Measurements from ENCODE around the gene ADCYAP1R1.

ADCYAP1R1 gene

DNA sequence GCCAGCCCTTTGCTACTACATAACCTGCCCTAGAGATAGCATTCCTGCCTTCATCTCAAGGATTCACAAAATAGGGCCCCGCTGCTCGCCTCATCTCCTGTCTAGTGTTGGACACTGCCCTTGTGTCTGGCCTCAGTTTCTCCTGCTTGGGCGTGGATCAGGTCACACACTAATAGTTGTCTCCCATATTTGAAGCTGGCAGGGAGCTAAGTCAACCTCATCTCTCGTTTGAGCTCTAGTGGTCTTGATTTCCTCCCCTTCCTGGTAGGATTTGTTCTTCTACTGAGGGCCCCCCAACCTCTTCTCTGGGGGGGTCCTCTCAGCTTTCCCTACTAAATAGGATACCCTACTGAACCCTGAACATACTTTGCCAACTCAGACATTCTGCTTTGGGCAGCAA lies 42.2 kb downstream of the ADCYAP1R1 start:
- TF ChIP-seq EGR1 (IDR thresholded peaks at IDR 0.05) = no peak
- no peak for TF ChIP-seq TAF1 (IDR thresholded peaks at IDR 0.05; ENCODE audit: low read depth)
- TF ChIP-seq, protein P1, sequence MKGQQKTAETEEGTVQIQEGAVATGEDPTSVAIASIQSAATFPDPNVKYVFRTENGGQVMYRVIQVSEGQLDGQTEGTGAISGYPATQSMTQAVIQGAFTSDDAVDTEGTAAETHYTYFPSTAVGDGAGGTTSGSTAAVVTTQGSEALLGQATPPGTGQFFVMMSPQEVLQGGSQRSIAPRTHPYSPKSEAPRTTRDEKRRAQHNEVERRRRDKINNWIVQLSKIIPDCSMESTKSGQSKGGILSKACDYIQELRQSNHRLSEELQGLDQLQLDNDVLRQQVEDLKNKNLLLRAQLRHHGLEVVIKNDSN (IDR thresholded peaks at IDR 0.05) = no peak
- TF ChIP-seq, protein P2, sequence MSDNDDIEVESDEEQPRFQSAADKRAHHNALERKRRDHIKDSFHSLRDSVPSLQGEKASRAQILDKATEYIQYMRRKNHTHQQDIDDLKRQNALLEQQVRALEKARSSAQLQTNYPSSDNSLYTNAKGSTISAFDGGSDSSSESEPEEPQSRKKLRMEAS (IDR thresholded peaks at IDR 0.05) = no peak
- TF ChIP-seq ZBTB7A (IDR thresholded peaks at IDR 0.05; ENCODE audit: low read depth) = no peak
- TF ChIP-seq CEBPB (IDR thresholded peaks at IDR 0.05) = no peak
- TF ChIP-seq, protein P3, sequence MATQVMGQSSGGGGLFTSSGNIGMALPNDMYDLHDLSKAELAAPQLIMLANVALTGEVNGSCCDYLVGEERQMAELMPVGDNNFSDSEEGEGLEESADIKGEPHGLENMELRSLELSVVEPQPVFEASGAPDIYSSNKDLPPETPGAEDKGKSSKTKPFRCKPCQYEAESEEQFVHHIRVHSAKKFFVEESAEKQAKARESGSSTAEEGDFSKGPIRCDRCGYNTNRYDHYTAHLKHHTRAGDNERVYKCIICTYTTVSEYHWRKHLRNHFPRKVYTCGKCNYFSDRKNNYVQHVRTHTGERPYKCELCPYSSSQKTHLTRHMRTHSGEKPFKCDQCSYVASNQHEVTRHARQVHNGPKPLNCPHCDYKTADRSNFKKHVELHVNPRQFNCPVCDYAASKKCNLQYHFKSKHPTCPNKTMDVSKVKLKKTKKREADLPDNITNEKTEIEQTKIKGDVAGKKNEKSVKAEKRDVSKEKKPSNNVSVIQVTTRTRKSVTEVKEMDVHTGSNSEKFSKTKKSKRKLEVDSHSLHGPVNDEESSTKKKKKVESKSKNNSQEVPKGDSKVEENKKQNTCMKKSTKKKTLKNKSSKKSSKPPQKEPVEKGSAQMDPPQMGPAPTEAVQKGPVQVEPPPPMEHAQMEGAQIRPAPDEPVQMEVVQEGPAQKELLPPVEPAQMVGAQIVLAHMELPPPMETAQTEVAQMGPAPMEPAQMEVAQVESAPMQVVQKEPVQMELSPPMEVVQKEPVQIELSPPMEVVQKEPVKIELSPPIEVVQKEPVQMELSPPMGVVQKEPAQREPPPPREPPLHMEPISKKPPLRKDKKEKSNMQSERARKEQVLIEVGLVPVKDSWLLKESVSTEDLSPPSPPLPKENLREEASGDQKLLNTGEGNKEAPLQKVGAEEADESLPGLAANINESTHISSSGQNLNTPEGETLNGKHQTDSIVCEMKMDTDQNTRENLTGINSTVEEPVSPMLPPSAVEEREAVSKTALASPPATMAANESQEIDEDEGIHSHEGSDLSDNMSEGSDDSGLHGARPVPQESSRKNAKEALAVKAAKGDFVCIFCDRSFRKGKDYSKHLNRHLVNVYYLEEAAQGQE (IDR thresholded peaks at IDR 0.05; ENCODE audit: low read depth) = no peak
- TF ChIP-seq EP300 (IDR thresholded peaks at IDR 0.05; ENCODE audit: borderline replicate concordance) = no peak
- no peak for TF ChIP-seq NFIC (IDR thresholded peaks at IDR 0.05)
- no peak for TF ChIP-seq YY1 (IDR thresholded peaks at IDR 0.05; ENCODE audit: low read depth)
- TF ChIP-seq CREB1 (IDR thresholded peaks at IDR 0.05; ENCODE audit: low read depth) = no peak
- TF ChIP-seq TEAD4 (IDR thresholded peaks at IDR 0.05) = no peak
- no peak for TF ChIP-seq TCF12 (IDR thresholded peaks at IDR 0.05; ENCODE audit: low read depth)

DNA sequence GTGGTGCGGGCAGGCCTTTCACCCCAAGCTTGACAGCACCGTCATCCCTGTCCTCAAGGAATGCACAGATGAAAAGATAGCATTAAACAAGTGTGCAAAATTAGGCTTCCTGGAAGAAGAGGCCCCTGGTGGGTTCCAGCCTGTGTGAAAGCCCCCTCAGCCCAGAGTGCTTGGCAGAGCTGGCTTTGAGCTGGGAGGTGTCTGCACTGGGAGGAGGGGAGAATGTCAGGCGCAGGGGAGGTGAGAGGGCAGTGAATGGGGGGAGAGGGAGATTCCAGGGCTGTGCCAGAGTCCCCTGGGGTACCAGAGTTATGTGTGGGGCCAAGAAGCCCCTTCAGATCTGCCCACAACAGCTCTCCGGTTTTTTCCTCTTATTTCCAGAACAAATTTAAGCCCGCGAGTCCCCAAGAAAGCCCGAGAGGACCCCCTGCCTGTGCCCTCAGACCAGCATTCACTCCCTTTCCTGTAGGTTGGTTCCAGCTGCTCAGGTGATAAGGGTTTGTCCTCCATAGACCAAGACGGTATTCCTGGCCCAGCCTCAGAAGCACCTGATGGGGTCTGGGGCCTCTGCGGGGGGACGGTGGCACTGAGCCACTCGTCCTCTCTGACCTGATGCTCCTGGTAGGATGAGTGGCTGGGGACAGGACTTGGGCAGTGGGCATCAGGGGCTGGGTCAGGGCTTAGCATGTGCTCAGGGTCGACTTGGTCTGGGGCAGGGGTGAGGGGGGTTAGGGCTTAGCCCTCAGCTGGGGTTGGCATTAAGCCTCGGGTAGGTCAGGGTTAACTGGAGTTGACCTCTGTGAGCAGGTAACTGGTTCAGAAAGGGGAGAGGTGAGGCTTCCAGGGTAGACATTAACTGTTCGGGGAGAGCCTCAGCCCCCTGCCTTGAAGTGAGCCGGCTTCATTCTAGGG lies 43.4 kb downstream of the ADCYAP1R1 start:
- TF ChIP-seq ZBTB7A (IDR thresholded peaks at IDR 0.05; ENCODE audit: low read depth) (no peak), RAD21 (IDR thresholded peaks at IDR 0.05; ENCODE audit: low read depth) (no peak), NFIC (IDR thresholded peaks at IDR 0.05) (no peak), TCF12 (IDR thresholded peaks at IDR 0.05; ENCODE audit: low read depth) (no peak), YY1 (IDR thresholded peaks at IDR 0.05; ENCODE audit: low read depth) (no peak), EP300 (IDR thresholded peaks at IDR 0.05; ENCODE audit: borderline replicate concordance) (no peak), TEAD4 (IDR thresholded peaks at IDR 0.05) (no peak), TAF1 (IDR thresholded peaks at IDR 0.05; ENCODE audit: low read depth) (no peak), FOXM1 (IDR thresholded peaks at IDR 0.05; ENCODE audit: borderline replicate concordance, low read depth) (no peak), CEBPB (IDR thresholded peaks at IDR 0.05) (no peak), EGR1 (IDR thresholded peaks at IDR 0.05) (no peak), CREB1 (IDR thresholded peaks at IDR 0.05; ENCODE audit: low read depth) (no peak)
- TF ChIP-seq, protein P2 (IDR thresholded peaks at IDR 0.05) = no peak
- TF ChIP-seq, protein P3 (IDR thresholded peaks at IDR 0.05; ENCODE audit: low read depth) = no peak
- TF ChIP-seq, protein P1 (IDR thresholded peaks at IDR 0.05) = no peak

DNA sequence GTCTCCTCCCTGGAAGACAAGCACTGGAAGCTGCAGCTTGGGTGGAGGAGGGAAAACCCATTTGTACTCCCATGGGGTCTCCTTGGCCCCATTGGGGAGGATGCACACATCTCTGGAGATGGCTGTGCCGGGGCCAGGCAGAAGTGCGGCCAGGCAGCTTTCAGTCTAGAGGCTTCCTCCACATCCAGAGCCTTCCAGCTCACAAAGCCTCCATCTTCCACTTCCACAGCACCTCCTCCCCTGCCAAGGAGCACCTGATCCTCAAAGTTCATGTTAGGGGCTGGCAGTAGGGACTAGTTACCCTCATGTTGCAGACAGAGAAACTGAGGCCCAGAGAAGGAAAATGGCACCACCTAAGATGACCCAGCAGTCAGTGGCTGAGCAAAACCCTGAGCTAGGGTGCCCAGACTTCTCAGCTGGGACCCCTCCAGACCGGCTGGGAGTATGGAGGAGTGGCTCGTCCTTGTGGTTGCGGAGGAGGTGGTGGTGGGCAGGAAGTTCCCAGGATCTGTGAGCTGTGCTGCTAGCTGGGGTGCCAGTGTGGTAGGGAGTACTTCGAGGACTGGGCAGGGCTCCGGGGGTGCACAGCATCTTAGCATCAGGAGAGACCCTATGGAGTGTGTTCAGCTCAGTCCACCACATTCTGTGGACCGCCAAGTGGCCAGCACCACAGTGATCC lies 44.2 kb downstream of the ADCYAP1R1 start:
- TF ChIP-seq, protein P2 (IDR thresholded peaks at IDR 0.05) = no peak
- TF ChIP-seq, protein P1 (IDR thresholded peaks at IDR 0.05) = no peak
- TF ChIP-seq RAD21 (IDR thresholded peaks at IDR 0.05; ENCODE audit: low read depth) (no peak), NFIC (IDR thresholded peaks at IDR 0.05) (no peak), ZBTB7A (IDR thresholded peaks at IDR 0.05; ENCODE audit: low read depth) (no peak)

DNA sequence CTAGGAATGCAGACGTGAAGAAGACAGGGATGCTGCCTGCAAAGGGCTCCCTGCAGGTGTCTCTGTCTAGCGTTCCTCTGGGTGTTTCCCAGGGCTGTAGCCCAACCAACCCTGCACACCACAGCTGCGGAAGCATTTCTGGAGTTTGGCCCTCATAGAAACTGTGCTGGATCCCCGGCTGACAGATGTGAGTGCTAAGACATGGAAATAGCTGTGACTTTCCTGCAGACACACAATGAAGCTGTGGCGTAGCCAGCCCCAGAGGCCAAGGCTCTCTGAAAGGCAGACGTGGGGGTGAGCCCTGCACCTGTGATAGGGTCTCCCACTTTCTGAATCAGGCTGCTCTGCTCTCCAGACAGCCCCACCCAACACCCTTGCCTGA lies 44.8 kb downstream of the ADCYAP1R1 start:
- TF ChIP-seq TAF1 (IDR thresholded peaks at IDR 0.05; ENCODE audit: low read depth) = no peak
- no peak for TF ChIP-seq NFIC (IDR thresholded peaks at IDR 0.05)
- TF ChIP-seq ZBTB7A (IDR thresholded peaks at IDR 0.05; ENCODE audit: low read depth) = no peak
- TF ChIP-seq, protein P2 (IDR thresholded peaks at IDR 0.05) = no peak
- TF ChIP-seq EGR1 (IDR thresholded peaks at IDR 0.05) = no peak
- no peak for TF ChIP-seq EP300 (IDR thresholded peaks at IDR 0.05; ENCODE audit: borderline replicate concordance)
